ENCODE measurements around the gene SYNE3.

DNA sequence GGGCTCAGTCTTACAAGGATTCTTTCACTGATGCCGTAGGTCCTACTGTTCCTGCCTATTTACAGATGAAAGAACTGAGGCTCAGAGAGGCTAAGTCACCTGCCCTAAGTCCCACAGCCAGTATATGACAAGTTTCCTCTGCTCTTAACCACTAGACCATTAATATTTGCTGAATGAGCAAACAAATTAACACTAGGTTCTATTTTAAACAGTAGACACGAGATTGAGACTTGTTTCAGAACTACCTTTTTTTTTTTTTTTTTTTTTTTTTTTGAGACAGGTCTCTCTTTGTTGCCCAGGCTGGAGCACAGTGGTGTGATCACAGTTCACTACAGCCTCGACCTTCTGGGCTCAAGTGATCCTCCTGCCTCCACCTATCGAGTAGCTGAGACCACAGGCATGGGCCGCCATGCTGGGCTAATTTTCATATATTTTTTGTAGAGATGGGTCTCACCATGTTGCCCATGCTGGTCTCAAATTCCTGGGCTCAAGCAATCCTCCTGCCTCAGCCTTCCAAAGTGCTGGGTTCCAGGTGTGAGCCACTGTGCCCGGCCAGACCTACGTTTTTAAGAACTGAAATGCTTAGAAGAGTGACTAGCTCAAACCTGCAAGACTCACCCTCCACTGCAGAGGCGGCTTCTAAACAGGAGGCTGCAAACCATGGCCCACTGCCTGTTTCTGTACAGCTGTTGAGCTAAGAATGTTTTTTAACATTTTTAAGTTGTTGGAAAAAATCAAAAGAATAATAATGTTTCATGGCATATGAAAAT is 12.9 kb downstream of the SYNE3 start:
- TF ChIP-seq POLR2A (IDR thresholded peaks at IDR 0.05) (no peak), CTCF (IDR thresholded peaks at IDR 0.05) (no peak), POLR2AphosphoS5 (IDR thresholded peaks at IDR 0.05; ENCODE audit: insufficient read depth in 1 of 2, low read depth in 1 of 2) (no peak)

Measured in vagina (tissue), 2 donors.